DMS 273 treated with DMSO at 0.1 percent for 48 hours (cell line): ENCODE measurements around the gene PTPRN2.
"Not testable (repeated sequence)": the region's sequence is repeated elsewhere in the genome, so short reads cannot be mapped to it uniquely, and the experiment has no call there.

Experiments used
- DNase-seq: peaks from one replicate; lab custom pipeline; 2025; lab: John Stamatoyannopoulos, UW

PTPRN2 gene

GRCh38 chr7:158348039-158348438 is 239.6 kb downstream of the PTPRN2 start:
- DNase-seq = not testable (repeated sequence)

- DNase-seq = no peak
These were observed 241.9 kb downstream of the PTPRN2 start for GRCh38 chr7:158345731-158346130.

GRCh38 chr7:158344706-158345300 is 242.8 kb downstream of the PTPRN2 start:
- no peak for DNase-seq

GRCh38 chr7:158343936-158344455 is 243.6 kb downstream of the PTPRN2 start:
- no peak for DNase-seq

GRCh38 chr7:158343526-158343925 is 244.1 kb downstream of the PTPRN2 start:
- no peak for DNase-seq

- not testable (repeated sequence) for DNase-seq
These were observed 246.5 kb downstream of the PTPRN2 start for GRCh38 chr7:158341097-158341496.

- not testable (repeated sequence) for DNase-seq
These were observed 250.7 kb downstream of the PTPRN2 start for GRCh38 chr7:158336952-158337351.

- DNase-seq = not testable (repeated sequence)
These were observed 255.1 kb downstream of the PTPRN2 start for GRCh38 chr7:158332516-158332915.

GRCh38 chr7:158331826-158332450 is 255.7 kb downstream of the PTPRN2 start:
- not testable (repeated sequence) for DNase-seq

GRCh38 chr7:158329686-158330085 is 257.9 kb downstream of the PTPRN2 start:
- no peak for DNase-seq

- no peak for DNase-seq
These were observed 258.5 kb downstream of the PTPRN2 start for GRCh38 chr7:158329014-158329610.

GRCh38 chr7:158328376-158329013 is 259.1 kb downstream of the PTPRN2 start:
- no peak for DNase-seq

- no peak for DNase-seq
These were observed 259.9 kb downstream of the PTPRN2 start for GRCh38 chr7:158327571-158328180.

- no peak for DNase-seq
These were observed 260.6 kb downstream of the PTPRN2 start for GRCh38 chr7:158327012-158327411.

GRCh38 chr7:158325530-158326381 is 261.9 kb downstream of the PTPRN2 start:
- no peak for DNase-seq

GRCh38 chr7:158324397-158325360 is 262.9 kb downstream of the PTPRN2 start:
- DNase-seq = no peak

GRCh38 chr7:158323741-158324396 is 263.8 kb downstream of the PTPRN2 start:
- no peak for DNase-seq

GRCh38 chr7:158322616-158323530 is 264.8 kb downstream of the PTPRN2 start:
- DNase-seq = no peak
